T-helper 1 cell (primary cell): ENCODE data around the gene PDAP1.
"Not testable (repeated sequence)": the region's sequence is repeated elsewhere in the genome, so short reads cannot be mapped to it uniquely, and the experiment has no call there.

Source experiments
- DNase-seq, 5 donors: peaks; one replicate each; pipeline ENCODE4 v3.0.0-alpha.2; 2012 to 2020

PDAP1 gene

DNA sequence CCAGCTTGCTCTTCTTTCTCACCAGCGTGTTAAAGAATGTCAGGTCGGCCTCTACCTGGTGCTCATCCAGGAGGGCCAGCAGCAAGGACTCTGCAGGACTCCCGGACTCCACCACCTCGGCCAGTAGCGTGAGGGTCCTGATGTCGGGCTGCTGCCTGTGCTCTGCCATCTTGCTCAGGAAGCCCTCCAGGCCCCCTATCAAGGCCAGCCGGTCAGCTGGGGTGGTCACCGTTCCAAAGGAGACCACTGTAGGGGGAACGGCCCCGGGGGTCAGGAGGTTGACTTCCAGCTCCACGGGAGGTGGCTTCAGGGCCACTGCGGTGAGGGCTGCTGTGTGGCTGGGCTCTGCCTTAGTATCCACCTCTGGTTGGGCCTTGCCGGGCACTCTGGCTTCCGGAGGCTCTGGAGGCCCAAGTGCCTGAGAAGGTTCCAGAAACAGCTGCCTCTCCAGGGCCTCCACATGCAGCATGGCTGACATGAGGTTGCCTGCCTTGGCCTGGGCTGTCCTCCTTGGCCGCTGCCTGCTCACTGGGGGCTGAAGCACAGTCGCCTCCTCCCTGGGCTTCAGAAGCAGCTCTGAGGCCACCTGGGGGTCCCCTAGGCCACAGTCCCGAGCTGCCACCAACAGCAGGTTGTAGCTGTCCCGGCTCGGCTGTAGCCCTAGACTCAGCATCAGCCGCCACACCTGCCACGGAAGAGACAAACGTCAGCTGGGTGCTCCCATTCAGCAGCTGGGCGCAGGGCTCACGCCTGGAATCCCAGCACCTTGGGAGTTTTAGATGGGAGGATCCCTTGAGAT is 16.7 kb upstream of the PDAP1 start:
- DNase-seq: no peak

DNA sequence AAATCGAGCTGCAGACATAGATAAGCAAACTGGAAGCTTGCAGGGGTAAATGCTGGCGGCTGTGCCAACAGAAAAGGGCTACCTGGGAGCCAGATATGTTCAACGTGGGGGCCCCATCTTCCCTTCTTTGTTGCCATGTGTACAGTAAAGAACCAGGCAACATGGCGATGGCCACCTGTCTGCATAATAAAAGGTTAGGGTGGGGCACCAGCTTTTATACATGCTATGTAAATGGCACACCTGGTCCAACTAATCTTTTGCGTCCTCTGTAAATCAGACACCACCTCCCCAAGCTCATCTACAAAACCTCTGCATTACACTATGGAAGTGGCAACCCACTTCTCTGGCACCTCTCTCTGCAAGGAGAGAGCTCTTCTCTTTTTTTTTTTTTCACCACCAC is 14.2 kb upstream of the PDAP1 start:
- DNase-seq: no peak

DNA sequence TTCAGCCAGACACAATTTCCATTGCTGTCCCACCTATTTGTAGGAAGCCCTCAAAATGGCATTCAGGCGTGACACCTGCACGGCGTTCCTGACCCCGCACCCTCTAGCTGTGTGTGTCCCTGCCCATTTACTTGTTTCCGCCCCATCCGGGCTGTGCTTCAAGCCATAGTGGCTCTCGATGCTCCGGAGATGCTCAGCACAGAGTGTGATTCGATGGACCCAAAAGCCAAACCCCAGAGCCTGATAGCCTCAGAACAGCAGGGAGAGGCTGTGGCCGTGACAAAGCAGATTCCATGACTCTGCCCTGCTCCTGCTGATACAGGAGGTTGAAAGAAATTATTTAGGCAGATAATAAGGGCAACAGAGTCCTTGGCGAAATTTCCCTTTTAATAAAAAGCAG is 13.8 kb upstream of the PDAP1 start:
- no peak for DNase-seq

DNA sequence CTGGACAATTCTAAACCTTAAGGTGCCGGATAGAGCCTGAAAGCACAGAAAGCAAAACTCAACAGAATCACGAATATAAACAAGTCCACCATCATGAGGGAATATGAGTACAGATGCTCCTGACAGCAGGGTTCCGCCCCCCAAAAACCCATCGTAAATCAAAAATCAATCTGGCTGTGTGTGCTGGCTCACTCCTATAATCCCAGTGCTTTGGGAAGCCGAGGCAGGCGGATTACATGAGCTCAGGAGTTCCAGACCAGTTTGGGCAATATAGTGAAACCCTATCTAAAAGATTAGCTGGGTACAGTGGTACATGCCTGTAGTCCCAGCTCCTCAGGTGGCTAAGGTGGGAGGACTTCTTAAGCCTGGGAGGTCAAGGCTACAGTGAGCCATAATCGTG is 12.6 kb upstream of the PDAP1 start:
- DNase-seq: no peak

DNA sequence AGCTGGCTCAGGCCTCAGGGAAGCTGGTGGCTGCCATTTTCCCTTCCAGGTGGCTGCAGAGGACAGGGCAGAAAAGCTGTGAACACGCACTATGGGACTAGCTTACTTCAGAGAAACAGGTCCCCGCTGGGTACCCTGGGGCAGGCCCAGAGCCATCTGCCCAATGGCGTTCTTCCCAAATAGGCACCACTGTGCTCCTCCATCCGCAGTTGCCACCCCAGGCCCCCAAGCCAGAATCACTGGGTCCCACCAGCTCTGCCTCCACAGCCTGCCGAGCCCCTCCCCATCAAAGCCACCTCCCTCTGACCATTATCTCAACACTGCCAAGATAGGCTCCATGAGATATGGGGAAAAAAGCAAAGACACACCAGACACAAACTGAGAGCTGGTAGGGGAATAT is 11.8 kb upstream of the PDAP1 start:
- DNase-seq: no peak

GRCh38 chr7:99419323-99420021 is 11.1 kb upstream of the PDAP1 start:
- no peak for DNase-seq

GRCh38 chr7:99418260-99418659 is 9.9 kb upstream of the PDAP1 start:
- no peak for DNase-seq

DNA sequence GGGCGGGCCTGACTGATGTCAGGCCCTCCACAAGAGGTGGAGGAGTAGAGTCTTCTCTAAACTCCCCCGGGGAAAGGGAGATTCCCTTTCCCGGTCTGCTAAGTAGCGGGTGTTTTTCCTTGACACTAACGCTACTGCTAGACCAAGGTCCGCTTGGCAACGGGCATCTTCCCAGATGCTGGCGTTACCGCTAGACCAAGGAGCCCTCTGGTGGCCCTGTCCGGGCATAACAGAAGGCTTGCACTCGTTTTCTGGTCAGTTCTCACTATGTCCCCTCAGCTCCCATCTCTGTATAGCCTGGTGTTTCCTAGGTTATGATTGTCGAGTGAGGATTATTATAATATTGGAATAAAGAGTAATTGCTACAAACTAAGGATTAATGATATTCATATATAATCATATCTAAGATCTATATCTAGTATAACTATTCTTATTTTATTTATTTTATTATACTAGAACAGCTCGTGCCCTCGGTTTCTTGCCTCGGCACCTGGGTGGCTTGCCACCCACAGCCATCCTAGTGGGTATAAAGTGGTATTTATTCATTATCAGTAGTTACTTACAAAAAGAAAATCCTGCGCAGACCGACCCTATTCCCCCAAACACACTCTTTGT is 7.2 kb upstream of the PDAP1 start:
- DNase-seq: not testable (repeated sequence)

DNA sequence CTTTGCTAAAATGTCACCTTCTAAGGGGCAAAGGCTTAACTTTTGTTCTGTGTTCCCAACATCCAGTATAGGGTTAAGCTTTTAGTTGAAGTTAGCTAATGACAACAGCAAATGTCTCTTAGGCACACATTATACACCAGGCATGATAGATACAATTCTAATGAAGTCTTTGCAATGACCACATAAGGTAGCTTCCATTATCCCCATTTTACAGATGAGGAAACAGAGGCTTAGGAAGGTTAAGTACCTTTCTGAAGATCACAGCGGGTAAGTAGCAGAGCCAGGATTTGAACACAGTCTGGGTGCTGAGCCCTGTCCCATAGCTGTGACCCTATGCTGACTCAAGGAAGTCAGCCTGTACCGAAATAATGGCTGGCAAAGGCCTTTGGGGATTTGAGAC is 2.2 kb upstream of the PDAP1 start:
- no peak for DNase-seq

DNA sequence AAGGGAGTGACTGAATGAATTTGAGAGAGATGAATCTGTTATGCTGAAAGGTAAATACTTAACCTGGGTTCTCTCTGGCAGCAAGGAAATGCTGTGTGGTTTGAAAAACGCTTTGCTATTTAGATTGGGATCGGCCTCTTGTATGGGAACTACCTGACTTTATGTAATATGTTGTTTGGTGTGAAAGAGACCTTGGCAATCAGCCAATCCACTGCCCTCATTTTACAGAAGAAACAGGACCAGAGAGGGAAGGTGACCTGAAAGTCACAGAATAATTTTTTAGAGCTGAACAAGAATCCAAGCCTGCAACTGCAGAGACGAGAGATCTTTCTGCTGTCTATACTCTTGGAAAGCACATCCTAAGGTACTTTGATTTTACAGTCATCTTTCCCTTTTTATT is 1.4 kb upstream of the PDAP1 start:
- DNase-seq: no peak

GRCh38 chr7:99409192-99409572 is 785 bp upstream of the PDAP1 start:
- no peak for DNase-seq

GRCh38 chr7:99407872-99408378 is 472 bp downstream of the PDAP1 start:
- DNase-seq: peak in 3 of 5 donors; percentile 28 to 29 (median 29)

DNA sequence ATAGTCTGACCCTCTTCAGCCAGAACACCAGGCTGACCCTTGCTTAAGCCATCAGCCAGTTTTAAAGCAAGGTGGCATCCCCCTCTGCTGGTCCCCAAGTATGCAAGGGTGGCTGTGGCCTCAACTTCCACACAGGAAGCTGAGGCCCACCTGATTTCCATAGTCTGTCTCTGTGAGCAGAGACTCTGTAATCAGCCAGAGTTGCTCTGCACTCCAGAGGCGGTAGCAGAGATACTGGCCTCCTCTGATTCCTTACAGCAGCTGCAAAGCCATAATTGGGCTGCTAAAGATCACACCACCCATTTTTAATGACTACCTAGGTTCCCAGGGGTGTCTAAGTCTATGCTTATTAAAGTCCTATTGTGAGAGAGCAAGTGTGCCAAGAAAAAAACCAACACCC is 1.8 kb downstream of the PDAP1 start:
- no peak for DNase-seq

DNA sequence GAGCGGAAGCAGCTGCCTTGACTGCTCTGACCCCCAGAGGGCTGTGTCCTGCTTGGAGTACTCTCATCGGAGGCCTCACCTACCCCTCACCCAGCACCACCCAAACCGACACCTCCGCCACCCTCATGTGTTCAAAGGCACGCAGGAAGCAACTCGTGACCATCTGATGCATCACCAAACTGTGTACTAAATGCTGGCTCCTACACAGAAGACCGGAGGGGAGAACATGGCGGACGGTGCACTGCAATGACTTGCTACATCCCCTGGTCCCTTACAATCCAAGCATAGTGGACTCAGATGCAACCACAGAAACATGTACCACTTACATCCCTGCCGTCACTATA is 3.4 kb downstream of the PDAP1 start:
- no peak for DNase-seq

DNA sequence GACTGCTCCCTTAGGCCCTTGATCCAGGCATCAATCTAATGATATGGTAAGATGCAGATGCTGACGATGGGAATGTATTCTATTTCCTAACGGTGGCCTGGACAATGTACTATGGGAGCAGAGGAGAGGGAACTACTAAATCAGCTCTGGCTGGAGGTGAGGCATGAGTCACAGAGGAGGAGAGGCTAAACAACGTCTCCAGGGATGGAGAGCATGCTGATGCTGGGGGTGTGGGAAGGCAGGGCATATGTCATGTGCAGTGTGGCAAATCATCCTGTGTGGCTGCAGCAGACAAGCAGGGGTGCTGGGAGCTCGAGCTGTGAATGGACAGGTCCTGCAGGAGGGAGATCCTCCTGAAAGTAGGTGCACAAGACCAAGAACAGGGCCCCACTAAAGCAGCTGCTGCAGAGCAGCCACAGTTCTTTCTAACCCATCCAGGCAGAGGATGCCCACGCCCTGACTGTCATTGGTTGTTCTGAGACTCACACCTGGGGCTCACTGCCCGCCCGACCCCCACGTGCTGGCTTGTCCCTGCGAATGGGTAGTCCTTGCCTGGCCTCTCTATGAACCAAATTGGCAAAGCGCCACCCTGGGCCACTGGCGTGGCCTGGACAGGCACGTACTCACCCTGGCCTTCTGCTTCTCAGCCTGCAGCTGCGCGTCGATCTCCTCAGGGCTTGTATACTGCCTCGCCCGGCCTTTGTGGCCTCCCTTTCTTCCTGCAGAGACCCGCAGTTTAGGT is 4.0 kb downstream of the PDAP1 start:
- DNase-seq: no peak

DNA sequence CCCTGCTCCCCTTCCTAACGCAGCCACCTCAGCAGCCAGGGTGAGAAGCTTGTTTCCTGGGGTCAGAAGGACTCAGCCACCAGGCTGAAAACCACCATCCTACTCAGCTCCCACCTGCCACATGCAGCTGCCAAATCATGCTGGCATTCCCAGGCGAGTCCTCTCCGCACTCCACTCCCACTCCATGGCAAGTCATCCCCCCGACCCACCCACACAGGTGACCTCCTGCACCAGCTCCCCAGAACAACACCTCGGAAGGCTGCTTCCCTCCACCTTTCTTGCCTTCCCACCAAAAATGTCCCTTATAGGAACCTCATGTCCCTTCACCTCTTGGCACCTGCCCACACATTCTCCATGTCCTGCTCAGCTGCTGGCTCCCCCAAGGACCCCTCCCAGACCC is 4.6 kb downstream of the PDAP1 start:
- DNase-seq: no peak

GRCh38 chr7:99402854-99403253 is 5.5 kb downstream of the PDAP1 start:
- DNase-seq: no peak

- DNase-seq: no peak
Measured at GRCh38 chr7:99399597-99399996, 8.8 kb downstream of the PDAP1 start.

DNA sequence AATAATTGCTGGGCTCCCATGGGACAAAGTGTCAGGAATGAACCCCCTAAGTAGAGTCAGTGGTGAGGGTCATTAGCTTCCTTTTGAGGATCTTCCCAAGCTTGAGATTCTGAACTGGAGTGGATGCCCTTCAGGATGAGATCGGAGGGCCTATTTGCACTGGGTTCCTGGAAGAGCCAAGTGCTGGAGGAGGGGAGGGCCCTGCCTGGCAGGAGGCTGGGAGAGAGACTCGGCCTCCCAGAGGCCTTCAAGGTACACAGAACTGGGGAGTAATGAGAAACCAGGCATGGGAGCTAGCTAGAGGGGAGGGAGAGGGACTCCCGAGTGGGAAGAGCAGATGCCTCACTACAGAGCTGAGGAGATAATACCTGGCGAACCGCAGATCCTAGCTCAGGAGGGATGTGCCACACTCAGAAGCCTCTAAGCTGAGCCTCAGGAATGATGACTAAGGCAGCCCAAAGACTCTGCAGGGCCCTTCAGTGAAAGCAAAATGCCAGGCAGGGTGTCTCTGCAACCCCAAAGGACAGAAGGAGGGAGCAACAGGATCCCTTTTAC is 9.4 kb downstream of the PDAP1 start:
- no peak for DNase-seq

DNA sequence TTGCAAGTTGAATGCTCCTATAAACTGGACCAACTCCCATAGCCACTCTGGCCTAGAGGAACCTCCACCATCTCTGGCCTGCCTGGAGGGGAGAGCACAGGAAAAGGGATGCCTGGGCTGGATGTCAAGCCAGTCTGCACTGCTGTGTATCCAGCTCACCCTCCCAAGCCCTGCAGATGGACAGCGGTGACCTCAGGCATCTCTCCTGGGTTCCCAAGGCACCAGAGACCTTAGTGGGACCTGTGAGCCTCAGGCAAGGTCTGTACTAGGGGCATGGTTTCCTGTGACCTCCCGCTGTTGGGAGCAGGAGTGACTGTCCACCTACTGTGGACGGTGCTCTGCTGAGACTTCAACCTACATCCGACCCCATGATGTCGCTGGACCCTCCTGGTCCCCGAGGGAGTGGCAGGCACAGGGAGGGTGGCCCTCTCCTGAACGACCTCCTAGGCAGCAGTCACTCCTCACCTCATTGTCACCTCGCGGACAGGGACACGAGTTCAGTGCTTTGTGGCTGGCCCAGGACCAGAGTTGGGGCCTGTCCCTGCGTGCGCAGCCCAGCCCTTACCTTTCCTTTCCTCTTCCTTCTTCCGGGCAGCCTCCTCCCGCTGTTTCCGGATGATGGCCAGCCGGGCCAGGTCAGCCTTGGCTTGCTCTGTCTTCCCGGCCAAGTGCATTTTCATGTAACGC is 11.0 kb downstream of the PDAP1 start:
- DNase-seq: no peak

DNA sequence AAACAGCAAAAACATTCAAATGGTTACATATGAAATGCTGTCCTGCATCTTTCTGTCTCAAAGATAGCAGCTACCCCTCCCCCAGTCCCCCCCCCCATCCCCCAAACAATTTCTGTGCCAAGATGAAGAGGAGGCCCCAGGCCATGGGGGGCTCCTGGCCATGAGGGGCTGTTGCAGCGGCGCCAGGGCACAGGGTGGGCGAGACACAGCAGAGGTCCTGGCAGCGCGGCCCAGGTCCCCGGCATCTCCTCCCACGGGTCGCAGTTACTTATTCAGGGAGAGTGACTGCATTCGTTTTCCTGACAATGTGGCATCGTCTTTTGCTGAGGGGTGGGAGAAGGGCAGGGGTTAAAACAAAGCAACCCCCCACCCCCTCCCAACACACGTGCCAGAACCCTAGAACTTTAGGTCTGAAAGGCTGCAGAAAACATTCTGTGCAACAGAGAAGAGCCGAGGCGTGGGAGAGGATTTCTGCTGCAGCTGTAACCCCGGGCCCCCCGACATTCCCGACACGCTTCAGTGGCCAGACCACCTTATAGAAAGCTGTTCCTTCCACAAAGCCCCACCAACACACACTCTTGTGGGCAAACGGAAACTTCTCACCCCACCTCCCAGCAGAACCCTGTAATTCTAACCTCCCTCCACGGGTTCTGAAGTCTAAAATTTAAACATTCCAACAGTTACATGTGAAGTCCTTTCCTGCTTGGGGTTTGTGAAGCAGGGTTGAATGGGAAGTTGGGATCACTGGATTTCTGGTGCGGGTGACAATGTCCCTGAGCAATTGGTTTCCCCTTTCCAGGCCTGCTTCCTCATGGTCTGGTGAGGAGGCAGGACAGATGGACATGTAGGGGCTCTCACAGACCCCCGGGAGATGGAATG is 11.7 kb downstream of the PDAP1 start:
- no peak for DNase-seq
